Endothelial cell of umbilical vein (primary cell): ENCODE measurements around the gene FBXL17.

Source experiments
- CTCF ChIP-seq, 2 donors: IDR thresholded peaks; 1 replicate in 1 of 2; 2 replicates in 1 of 2; pipeline ENCODE4 v1.5.1; 2011; ENCODE audit warnings: low read length in 2 of 2, mild to moderate bottlenecking in 2 of 2, moderate library complexity in 2 of 2, control low read depth in 1 of 2, inconsistent platforms in 1 of 2, low read depth in 1 of 2; ENCODE audit not compliant: insufficient read depth in 1 of 2; ENCODE audit errors: extremely low read depth in 1 of 2
- EZH2 ChIP-seq: IDR thresholded peaks from 2 replicates; pipeline ENCODE4 v1.6.1; 2012; ENCODE audit warnings: borderline replicate concordance, low read depth, mild to moderate bottlenecking, moderate library complexity, low read length, inconsistent platforms; ENCODE audit not compliant: severe bottlenecking
- FOS ChIP-seq: IDR thresholded peaks from 2 replicates; pipeline ENCODE4 v1.6.1; 2011; ENCODE audit warnings: mild to moderate bottlenecking, low read length, moderate library complexity, borderline replicate concordance; ENCODE audit not compliant: insufficient read depth
- JUN ChIP-seq: IDR thresholded peaks from 2 replicates; pipeline ENCODE4 v1.6.1; 2011; ENCODE audit warnings: borderline replicate concordance, low read depth; ENCODE audit not compliant: insufficient read length, insufficient read depth
- MYC ChIP-seq: IDR thresholded peaks from one replicate; pipeline ENCODE4 v1.6.1; 2011; ENCODE audit warnings: mild to moderate bottlenecking, low read depth, low read length
- POLR2A ChIP-seq: IDR thresholded peaks from 2 replicates; pipeline ENCODE4 v1.6.1; 2012; ENCODE audit warnings: low read depth, mild to moderate bottlenecking, control low read depth, low read length
- POLR2AphosphoS5 ChIP-seq: IDR thresholded peaks from 2 replicates; pipeline ENCODE4 v1.6.1; 2012; ENCODE audit warnings: low read depth, mild to moderate bottlenecking, control low read depth, low read length, moderate library complexity; ENCODE audit not compliant: insufficient read depth
- TF ChIP-seq, protein P1 (sequence below): IDR thresholded peaks from 2 replicates; pipeline ENCODE4 v1.6.1; 2011; ENCODE audit not compliant: insufficient read depth, insufficient read length

DNA sequence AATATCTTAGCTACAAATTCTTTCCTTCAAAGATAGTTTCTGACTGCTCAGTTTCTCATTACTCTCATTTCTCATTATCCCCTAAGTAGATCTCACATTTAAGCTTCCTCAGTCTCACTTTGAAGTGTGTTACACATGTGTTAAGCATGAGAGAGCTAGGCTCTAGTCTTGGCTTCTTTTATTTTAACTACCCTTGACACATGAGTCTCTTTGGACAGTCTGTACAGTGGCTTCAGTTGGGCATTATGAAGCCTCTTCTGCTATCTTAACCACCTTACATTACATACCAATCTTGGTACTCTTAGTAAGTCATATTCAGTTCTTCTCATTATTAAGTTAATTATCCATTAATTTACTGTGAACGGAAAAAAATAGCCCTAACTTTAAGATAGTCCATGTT, 232.5 kb downstream of the FBXL17 start:
- TF ChIP-seq POLR2A (no peak), CTCF (IDR thresholded peaks at IDR 0.05; ENCODE audit: extremely low read depth in 1 of 2, insufficient read depth in 1 of 2, low read depth in 1 of 2, low read length in 2 of 2) (no peak), EZH2 (no peak), POLR2AphosphoS5 (no peak), JUN (no peak), FOS (no peak), MYC (no peak)
- TF ChIP-seq, protein P1, sequence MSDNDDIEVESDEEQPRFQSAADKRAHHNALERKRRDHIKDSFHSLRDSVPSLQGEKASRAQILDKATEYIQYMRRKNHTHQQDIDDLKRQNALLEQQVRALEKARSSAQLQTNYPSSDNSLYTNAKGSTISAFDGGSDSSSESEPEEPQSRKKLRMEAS: no peak
